IMR-90 (cell line): ENCODE results near the gene CERS4. TPM values are rescaled to one million over a fixed set of nuclear protein-coding genes. Genes with fewer than 3 reads are reported as not detected.

Experiments
- ATAC-seq: fragments of 200-7000 bp; cut with Tn5 transposase; 2 replicates; pipeline ENCODE4 v1.9.1; 2020; ENCODE audit warnings: low read depth, mild to moderate bottlenecking, moderate library complexity
- BruUV-seq: library from RNA; stranded (reverse); fragments of 400-500 nt; replicated peaks from 2 replicates; lab custom pipeline; 2021; lab: Mats Ljungman, UMichigan
- CTCF ChIA-PET: fragments of 300-600 bp; formaldehyde crosslinking; extraction: SDS; loops from one replicate; lab custom pipeline; 2021; ENCODE audit warnings: antibody characterized with exemption; lab: Yijun Ruan, JAX
- POLR2A ChIA-PET: fragments of 300-600 bp; sonication (Branson Sonifier 250); formaldehyde crosslinking; loops from one replicate; lab custom pipeline; 2022; ENCODE audit warnings: antibody characterized with exemption; ENCODE audit not compliant: unreplicated experiment; lab: Charles Lee
- DNase-seq: peaks from one replicate; pipeline ENCODE4 v3.0.0; 2013
- H2AFZ ChIP-seq: replicated peaks from 2 replicates; pipeline ENCODE3; 2013; ENCODE audit warnings: low read length, mild to moderate bottlenecking; ENCODE audit not compliant: poor library complexity
- H2AK5ac ChIP-seq: 2 replicates; pipeline ENCODE4 v1.6.1; 2013; ENCODE audit warnings: low read depth, low read length, inconsistent platforms
- H2AK9ac ChIP-seq: replicated peaks from 2 replicates; pipeline ENCODE3; 2013; ENCODE audit warnings: mild to moderate bottlenecking, low read depth, low read length, moderate library complexity; ENCODE audit not compliant: poor library complexity
- H2BK120ac ChIP-seq: 2 replicates; pipeline ENCODE4 v1.6.1; 2013; ENCODE audit warnings: low read depth, low read length, inconsistent platforms
- H2BK15ac ChIP-seq: 3 replicates; pipeline ENCODE4 v1.6.1; 2013; ENCODE audit warnings: low read depth, low read length, inconsistent platforms
- H2BK20ac ChIP-seq: 2 replicates; pipeline ENCODE4 v1.6.1; 2013; ENCODE audit warnings: low read depth, mild to moderate bottlenecking, inconsistent platforms, low read length, moderate library complexity
- H2BK5ac ChIP-seq: 2 replicates; pipeline ENCODE4 v1.6.1; 2013; ENCODE audit warnings: mild to moderate bottlenecking, low read depth, low read length, inconsistent platforms; ENCODE audit not compliant: poor library complexity, severe bottlenecking
- H3K14ac ChIP-seq: replicated peaks from 2 replicates; pipeline ENCODE4 v1.6.1; 2013; ENCODE audit warnings: low read depth, low read length, inconsistent platforms
- H3K18ac ChIP-seq: 2 replicates; pipeline ENCODE4 v1.6.1; 2013; ENCODE audit warnings: low read depth, low read length, control low read depth
- H3K23ac ChIP-seq: 2 replicates; pipeline ENCODE4 v1.6.1; 2013; ENCODE audit warnings: low read depth, low read length, inconsistent platforms
- H3K27ac ChIP-seq: 2 replicates; pipeline ENCODE4 v1.5.1; 2013; ENCODE audit warnings: mild to moderate bottlenecking, control low read depth, low read length; ENCODE audit not compliant: insufficient read depth
- H3K27me3 ChIP-seq: 2 replicates; pipeline ENCODE4 v1.6.1; 2013; ENCODE audit warnings: low read length; ENCODE audit not compliant: control insufficient read depth, insufficient read depth
- H3K36me3 ChIP-seq: 2 replicates; pipeline ENCODE4 v1.6.1; 2013; ENCODE audit warnings: low read length, mixed read lengths; ENCODE audit not compliant: control insufficient read depth, insufficient read depth
- H3K4ac ChIP-seq: 2 replicates; pipeline ENCODE4 v1.6.1; 2013; ENCODE audit warnings: low read depth, low read length, inconsistent platforms
- H3K4me1 ChIP-seq: 2 replicates; pipeline ENCODE4 v1.6.1; 2013; ENCODE audit warnings: low read length, mixed read lengths; ENCODE audit not compliant: control insufficient read depth, insufficient read depth
- H3K4me2 ChIP-seq: 2 replicates; pipeline ENCODE4 v1.6.1; 2013; ENCODE audit warnings: low read depth, mild to moderate bottlenecking, control low read depth, low read length, moderate library complexity
- H3K4me3 ChIP-seq: 2 replicates; pipeline ENCODE4 v1.5.1; 2013; ENCODE audit warnings: low read depth, mild to moderate bottlenecking, control low read depth, low read length, moderate library complexity; ENCODE audit not compliant: insufficient read depth
- H3K56ac ChIP-seq: 2 replicates; pipeline ENCODE4 v1.6.1; 2013; ENCODE audit warnings: low read length, inconsistent platforms; ENCODE audit not compliant: insufficient read depth; ENCODE audit errors: extremely low read depth
- H3K79me1 ChIP-seq, 2 experiments: 2 replicates each; pipeline ENCODE4 v1.6.1; 2013; ENCODE audit warnings: low read length in 2 of 2, inconsistent platforms in 1 of 2, low read depth in 1 of 2
- H3K9ac ChIP-seq: 2 replicates; pipeline ENCODE4 v1.6.1; 2013; ENCODE audit warnings: low read depth, low read length, control low read depth
- H3K9me1 ChIP-seq: 2 replicates; pipeline ENCODE4 v1.6.1; 2013; ENCODE audit warnings: low read length, inconsistent platforms; ENCODE audit not compliant: insufficient read depth
- H3K9me3 ChIP-seq: 2 replicates; pipeline ENCODE4 v1.6.1; 2013; ENCODE audit warnings: low read length; ENCODE audit not compliant: control insufficient read depth, insufficient read depth
- H4K20me1 ChIP-seq: 2 replicates; pipeline ENCODE4 v1.6.1; 2013; ENCODE audit warnings: low read length, inconsistent platforms; ENCODE audit not compliant: insufficient read depth
- H4K5ac ChIP-seq: 2 replicates; pipeline ENCODE4 v1.6.1; 2013; ENCODE audit warnings: mild to moderate bottlenecking, low read depth, low read length, control low read depth
- H4K8ac ChIP-seq, 2 experiments: 2 replicates each; pipeline ENCODE4 v1.6.1; 2013; ENCODE audit warnings: low read depth in 2 of 2, low read length in 2 of 2, control low read depth in 1 of 2, inconsistent platforms in 1 of 2
- H4K91ac ChIP-seq: 2 replicates; pipeline ENCODE4 v1.6.1; 2013; ENCODE audit warnings: low read depth, low read length, inconsistent platforms; ENCODE audit not compliant: insufficient read depth
- CEBPB ChIP-seq: IDR thresholded peaks from 2 replicates; pipeline ENCODE4 v1.6.1; 2012; ENCODE audit warnings: low read depth, low read length, improper control_type of control experiment
- ELK1 ChIP-seq: fragments of 150-350 bp; IDR thresholded peaks from 2 replicates; pipeline ENCODE4 v1.6.1; 2016; ENCODE audit warnings: low read depth, mild to moderate bottlenecking, low read length, moderate library complexity, borderline replicate concordance
- FOS ChIP-seq: fragments of 150-350 bp; IDR thresholded peaks from 2 replicates; pipeline ENCODE4 v1.6.1; 2016; ENCODE audit warnings: low read depth, low read length
- MXI1 ChIP-seq: IDR thresholded peaks from 2 replicates; pipeline ENCODE4 v1.6.1; 2012; ENCODE audit warnings: low read depth, mild to moderate bottlenecking, low read length, moderate library complexity, borderline replicate concordance
- NFE2L2 ChIP-seq: fragments of 150-350 bp; IDR thresholded peaks from 2 replicates; pipeline ENCODE4 v1.6.1; 2016; ENCODE audit warnings: low read depth, mild to moderate bottlenecking, low read length
- RAD21 ChIP-seq: IDR thresholded peaks from 2 replicates; pipeline ENCODE4 v1.6.1; 2012; ENCODE audit warnings: low read length, improper control_type of control experiment
- SMC3 ChIP-seq: fragments of 150-350 bp; IDR thresholded peaks from 2 replicates; pipeline ENCODE4 v1.6.1; 2016; ENCODE audit warnings: low read depth, mild to moderate bottlenecking, antibody characterized with exemption, low read length, moderate library complexity
- WGBS, 2 experiments: methylation state at CpG; one replicate each; pipeline versions ENCODE4 v1.1.5 to v1.1.7; 2013; ENCODE audit warnings: missing lambda C conversion rate in 2 of 2; ENCODE audit not compliant: insufficient read length in 1 of 2; ENCODE audit errors: extremely low coverage in 2 of 2; 5-methylcytosine and 5-hydroxymethylcytosine counted together
- dilution Hi-C: fragments of 300-500 bp; cut with HindIII; formaldehyde crosslinking; loops from one replicate; pipeline ENCODE4 v1.14.3; 2018; ENCODE audit warnings: low sequenced_read_pairs; ENCODE audit not compliant: unreplicated experiment
- in situ Hi-C: fragments of 300-500 bp; cut with MboI; formaldehyde crosslinking; loops from 3 replicates; pipeline ENCODE4 v1.14.3; 2019; ENCODE audit warnings: low sequenced_read_pairs, inconsistent platforms, mixed read lengths
- intact Hi-C: fragments of 100-400 bp; cut with micrococcal nuclease; formaldehyde crosslinking; loops from 2 replicates; pipeline ENCODE4 v1.10.0; 2022
- polyA plus RNA-seq, 3 experiments: library from polyadenylated mRNA; depleted of rRNA; stranded (reverse); fragments of >200 nt; gene quantifications; 2 replicates each; pipeline ENCODE4 v1.2.3, GENCODE V29; 2012; ENCODE audit warnings: low replicate concordance in 1 of 3
- total RNA-seq: library from RNA; depleted of rRNA; stranded (reverse); fragments of >200 nt; gene quantifications from 2 replicates; pipeline ENCODE4 v1.2.3, GENCODE V29; 2012
- TF ChIP-seq, protein P1 (sequence below): conservative IDR thresholded peaks from 2 replicates; pipeline ENCODE4 v1.5.1; 2012; ENCODE audit warnings: mild to moderate bottlenecking, low read depth, low read length, improper control_type of control experiment

The CERS4 gene
- total and polyA plus RNA-seq, 2 of the 4 experiments (the other 2 are of a cell fraction), result 3.2 to 5.7 TPM

DNA sequence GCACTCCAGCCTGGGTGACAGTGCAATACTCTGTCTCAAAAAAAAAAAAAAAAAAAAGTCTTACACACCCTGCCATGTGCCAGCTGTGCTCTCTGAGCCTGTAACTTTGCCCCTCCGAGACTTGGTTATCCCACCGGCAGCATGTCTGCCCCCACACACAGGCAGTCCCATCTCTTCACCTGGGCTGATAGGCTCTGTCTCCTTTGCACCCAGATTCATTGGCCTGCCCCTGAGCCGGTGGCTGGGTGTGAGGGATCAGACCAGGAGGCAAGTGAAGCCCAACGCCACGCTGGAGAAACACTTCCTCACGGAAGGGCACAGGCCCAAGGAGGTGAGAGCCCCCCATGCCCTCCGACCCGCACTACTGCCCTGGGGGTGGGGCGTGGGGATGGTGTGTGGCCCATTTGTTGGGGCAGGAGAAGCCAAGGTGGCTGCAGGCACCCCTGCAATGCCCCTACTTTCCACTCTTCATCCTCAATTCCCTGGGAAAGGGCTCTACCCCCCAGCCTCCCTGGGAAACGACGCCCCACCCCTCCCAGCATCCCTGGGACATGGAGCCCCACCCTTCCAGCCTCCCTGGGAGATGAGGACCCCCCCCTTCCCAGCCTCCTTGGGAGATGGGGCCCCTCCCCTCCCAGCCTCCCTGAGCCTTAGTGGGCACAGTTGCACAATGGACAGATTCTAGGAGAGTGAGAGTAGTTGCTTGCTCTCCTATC, 45.3 kb downstream of the CERS4 start:
- Histone ChIP-seq H3K18ac (no peak overlapping the region), H4K5ac (no peak overlapping the region), H3K27ac (no peak overlapping the region), H2AK9ac (no peak overlapping the region), H2BK15ac (no peak overlapping the region), H3K79me1 (no peaks in the 10 kb centered on the region), H2BK5ac (no peak overlapping the region), H3K4ac (no peak overlapping the region), H2BK120ac (no peak overlapping the region), H3K9me3 (no peaks in the 10 kb centered on the region), H3K4me3 (no peak overlapping the region), H2AK5ac (no peak overlapping the region), H3K23ac (no peak overlapping the region), H3K9ac (no peak overlapping the region), H4K20me1 (no peaks in the 10 kb centered on the region), H3K4me2 (no peak overlapping the region), H3K27me3 (no peaks in the 10 kb centered on the region), H3K56ac (no peak overlapping the region), H3K14ac (no peak overlapping the region), H2BK20ac (no peak overlapping the region), H2AFZ (no peak overlapping the region), H4K91ac (no peak overlapping the region), H4K8ac (no peak overlapping the region), H3K36me3 (peaks cover 6% of the 10 kb centered on the region; the same call in 1 of the 2 replicates), H3K9me1 (no peaks in the 10 kb centered on the region), H3K4me1 (peaks cover 3% of the 10 kb centered on the region; the same call in 1 of the 2 replicates)
- TF ChIP-seq, protein P1, sequence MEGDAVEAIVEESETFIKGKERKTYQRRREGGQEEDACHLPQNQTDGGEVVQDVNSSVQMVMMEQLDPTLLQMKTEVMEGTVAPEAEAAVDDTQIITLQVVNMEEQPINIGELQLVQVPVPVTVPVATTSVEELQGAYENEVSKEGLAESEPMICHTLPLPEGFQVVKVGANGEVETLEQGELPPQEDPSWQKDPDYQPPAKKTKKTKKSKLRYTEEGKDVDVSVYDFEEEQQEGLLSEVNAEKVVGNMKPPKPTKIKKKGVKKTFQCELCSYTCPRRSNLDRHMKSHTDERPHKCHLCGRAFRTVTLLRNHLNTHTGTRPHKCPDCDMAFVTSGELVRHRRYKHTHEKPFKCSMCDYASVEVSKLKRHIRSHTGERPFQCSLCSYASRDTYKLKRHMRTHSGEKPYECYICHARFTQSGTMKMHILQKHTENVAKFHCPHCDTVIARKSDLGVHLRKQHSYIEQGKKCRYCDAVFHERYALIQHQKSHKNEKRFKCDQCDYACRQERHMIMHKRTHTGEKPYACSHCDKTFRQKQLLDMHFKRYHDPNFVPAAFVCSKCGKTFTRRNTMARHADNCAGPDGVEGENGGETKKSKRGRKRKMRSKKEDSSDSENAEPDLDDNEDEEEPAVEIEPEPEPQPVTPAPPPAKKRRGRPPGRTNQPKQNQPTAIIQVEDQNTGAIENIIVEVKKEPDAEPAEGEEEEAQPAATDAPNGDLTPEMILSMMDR, result no peak
- no peak for TF ChIP-seq ELK1
- TF ChIP-seq FOS, result no peak
- TF ChIP-seq NFE2L2, result no peak
- TF ChIP-seq CEBPB, result no peak
- TF ChIP-seq RAD21, result no peak
- TF ChIP-seq SMC3, result no peak
- TF ChIP-seq MXI1, result no peak
- no peak for ATAC-seq
- CTCF ChIA-PET, result interaction anchor here (1.0 to 1.1 kb wide), 2 partner anchors 10 to 310 kb away, joined by 3 to 5 read pairs; no protein-coding TSS in a partner anchor
- POLR2A ChIA-PET, result no interaction called here
- no CpG with 5 or more reads among the region's 11 CpGs for WGBS, 2 experiments
- no peak for DNase-seq
- dilution Hi-C loops (no loop called here), intact Hi-C loops (loop anchor here (10.0 kb wide), 1 partner anchor 250 kb away; the partner anchor contains the start of gene ELAVL1), in situ Hi-C loops (loop anchor here (5.0 to 10.0 kb wide), 3 partner anchors 97 to 312 kb away; partner anchors contain the start of gene TIMM44)
- no TSS peak for BruUV-seq
